Kasumi-1 (cell line): ENCODE data around the gene ERP27.

Experiments
- DNase-seq, 2 experiments: peaks; one replicate each; lab custom pipeline; 2025; lab: John Stamatoyannopoulos, UW

Gene ERP27

DNA sequence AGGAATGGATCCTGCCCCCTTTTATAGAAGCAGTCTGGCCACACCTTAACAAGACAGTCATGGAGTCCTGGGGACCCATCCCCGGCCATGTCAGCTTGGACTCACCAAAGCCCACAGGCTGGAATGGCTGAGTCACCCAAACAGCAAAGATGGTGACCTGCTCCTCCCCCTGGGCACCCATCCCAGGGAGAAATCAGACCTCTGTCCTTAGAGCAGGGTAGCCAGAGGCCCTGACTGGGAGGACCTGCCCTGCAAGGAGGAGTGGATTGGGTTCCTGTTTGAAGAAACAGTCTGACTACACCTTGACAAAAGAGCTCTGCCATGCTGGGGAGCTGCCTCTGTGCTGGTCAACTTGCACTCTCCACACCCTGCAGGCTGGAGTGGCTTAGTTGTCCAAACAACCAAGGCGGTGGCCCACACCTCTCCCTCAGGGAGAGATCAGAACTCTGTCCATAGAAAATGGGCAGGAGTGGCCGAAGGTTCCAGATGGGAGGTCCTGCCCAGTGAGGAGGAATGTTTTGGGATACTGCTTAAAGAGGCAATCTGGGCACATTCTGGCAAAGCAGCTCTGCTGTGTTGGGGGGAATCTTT is 69.3 kb downstream of the ERP27 start:
- DNase-seq: no peak
